Forelimb muscle (tissue), 1 donor: Measurements from ENCODE around the gene GBP3. TPM values are rescaled to one million over a fixed set of nuclear protein-coding genes. Genes with fewer than 3 reads are reported as not detected.
"Not testable (repeated sequence)": the region's sequence is repeated elsewhere in the genome, so short reads cannot be mapped to it uniquely, and the experiment has no call there.

ENCODE experiments used
- DNase-seq: peaks from one replicate; pipeline ENCODE4 v3.0.0-alpha.2; 2013; ENCODE audit warnings: low read depth
- polyA plus RNA-seq: library from polyadenylated mRNA; unstranded; fragments of 120-200 nt; gene quantifications from one replicate; pipeline ENCODE4 v1.2.1, GENCODE V29; 2013; ENCODE audit not compliant: insufficient read length

GBP3 gene
- polyA plus RNA-seq, result 2.5 TPM

GRCh38 chr1:89022167-89022959 lies at the start of gene GBP3:
Gene GBP3, minus strand, starts transcription at chr1:89022866. Its CDS starts 2,145 bp downstream, at chr1:89020721.
- peak; percentile 6 for DNase-seq

GRCh38 chr1:89070509-89070908 lies 47.8 kb upstream of the GBP3 start:
- DNase-seq, result no peak

- no peak for DNase-seq
These were observed 47.3 kb upstream of the GBP3 start for GRCh38 chr1:89069951-89070350.

- DNase-seq, result no peak
These were observed 45.6 kb upstream of the GBP3 start for GRCh38 chr1:89068291-89068690.

- peak; percentile 70 for DNase-seq
These were observed 42.6 kb upstream of the GBP3 start, which contains the start of gene GBP1 for GRCh38 chr1:89065079-89065868. Gene GBP1, minus strand, starts transcription at chr1:89065208. Its CDS starts 1,974 bp downstream, at chr1:89063234.

- no peak for DNase-seq
These were observed 42.0 kb upstream of the GBP3 start for GRCh38 chr1:89064632-89065031.

GRCh38 chr1:89063094-89063493 lies 40.4 kb upstream of the GBP3 start:
- no peak for DNase-seq

GRCh38 chr1:89060091-89060490 lies 37.4 kb upstream of the GBP3 start:
- DNase-seq, result no peak

- no peak for DNase-seq
These were observed 29.3 kb upstream of the GBP3 start for GRCh38 chr1:89051955-89052312.

GRCh38 chr1:89051300-89051954 lies 28.8 kb upstream of the GBP3 start:
- DNase-seq, result no peak

- DNase-seq, result no peak
These were observed 28.0 kb upstream of the GBP3 start for GRCh38 chr1:89050649-89051033.

GRCh38 chr1:89049901-89050648 lies 27.4 kb upstream of the GBP3 start:
- DNase-seq, result not testable (repeated sequence)

GRCh38 chr1:89049187-89049586 lies 26.5 kb upstream of the GBP3 start:
- not testable (repeated sequence) for DNase-seq

- DNase-seq, result no peak
These were observed 25.1 kb upstream of the GBP3 start for GRCh38 chr1:89047734-89048133.

GRCh38 chr1:89046318-89047183 lies 23.9 kb upstream of the GBP3 start:
- not testable (repeated sequence) for DNase-seq

GRCh38 chr1:89044970-89045721 lies 22.5 kb upstream of the GBP3 start:
- no peak for DNase-seq

- no peak for DNase-seq
These were observed 21.3 kb upstream of the GBP3 start for GRCh38 chr1:89043940-89044339.

GRCh38 chr1:89042491-89042890 lies 19.8 kb upstream of the GBP3 start:
- DNase-seq, result no peak

GRCh38 chr1:89041721-89042120 lies 19.1 kb upstream of the GBP3 start:
- no peak for DNase-seq

- DNase-seq, result no peak
These were observed 18.5 kb upstream of the GBP3 start for GRCh38 chr1:89041119-89041641.
